ENCODE results near the gene CLEC2B.

The CLEC2B gene

DNA sequence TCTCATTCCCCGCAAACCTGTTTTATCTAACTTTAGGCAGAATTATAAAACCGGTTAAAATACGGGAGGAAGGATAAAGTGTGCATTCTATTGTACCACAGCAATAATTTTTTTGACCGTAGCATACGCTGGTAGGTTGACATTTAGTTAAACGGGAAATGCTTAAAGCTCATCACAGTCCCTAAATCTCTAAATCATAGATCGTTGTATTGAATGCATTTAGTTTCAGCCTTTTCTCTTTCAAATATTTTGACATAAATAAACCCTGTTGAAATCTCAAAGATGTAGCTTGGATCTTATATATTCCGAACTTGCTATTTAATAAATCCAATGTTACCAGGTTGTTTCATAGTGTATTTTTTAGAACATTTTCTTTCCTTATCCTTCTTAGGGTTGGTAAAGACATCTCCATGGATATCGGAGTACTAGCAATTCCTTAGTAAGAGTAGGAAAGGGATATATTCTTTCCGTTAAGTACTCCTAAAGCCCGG is 798 bp downstream of the CLEC2B start:
- DNase-seq = no peak

GRCh38 chr12:9867531-9867930 is 1.6 kb downstream of the CLEC2B start:
- no peak for DNase-seq

DNA sequence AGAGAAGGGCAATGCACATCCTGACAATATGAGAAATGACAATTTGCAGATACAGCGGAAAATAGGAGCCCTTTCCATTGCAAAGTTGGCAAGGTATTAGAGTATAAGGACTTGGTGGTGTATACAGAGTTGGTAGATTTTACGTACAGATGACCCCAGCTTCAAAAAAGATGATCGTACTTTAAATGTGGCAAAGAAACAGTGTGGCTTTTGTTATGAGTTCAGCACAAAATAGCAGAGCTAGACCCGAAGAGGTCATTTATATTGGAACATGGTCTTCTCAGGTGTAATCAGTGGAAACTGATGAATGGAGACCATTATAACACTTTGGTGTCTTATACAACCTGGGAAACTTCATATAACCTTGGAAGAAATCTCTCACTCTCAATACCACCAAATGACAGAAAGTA is 2.3 kb downstream of the CLEC2B start:
- DNase-seq = no peak

GRCh38 chr12:9864913-9865675 is 4.1 kb downstream of the CLEC2B start:
- DNase-seq = no peak

- DNase-seq = no peak
Measured at GRCh38 chr12:9858135-9858534, 11.0 kb downstream of the CLEC2B start.

- no peak for DNase-seq
Measured at GRCh38 chr12:9856894-9857293, 12.3 kb downstream of the CLEC2B start.

GRCh38 chr12:9856151-9856550 is 13.0 kb downstream of the CLEC2B start:
- DNase-seq = no peak

- no peak for DNase-seq
Measured at GRCh38 chr12:9851927-9852326, 17.2 kb downstream of the CLEC2B start.

DNA sequence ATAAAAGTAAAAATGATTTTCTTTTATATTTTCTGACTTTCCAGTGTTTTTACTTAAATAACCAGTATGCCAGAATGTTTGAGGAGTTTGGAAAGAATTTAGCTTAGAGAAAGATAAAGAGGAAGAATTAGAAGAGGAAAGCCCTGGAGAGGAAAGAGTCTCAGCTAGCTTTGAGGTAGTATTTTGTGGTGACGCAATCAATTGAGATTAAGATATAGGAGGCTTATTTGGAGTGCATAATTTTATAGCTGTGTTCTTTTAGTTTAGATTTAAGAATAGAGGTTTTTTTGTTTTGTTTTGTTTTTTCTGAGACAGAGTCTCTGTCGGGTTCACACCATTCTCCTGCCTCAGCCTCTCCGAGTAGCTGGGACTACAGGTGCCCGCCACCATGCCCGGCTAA is 18.1 kb downstream of the CLEC2B start:
- DNase-seq = no peak

DNA sequence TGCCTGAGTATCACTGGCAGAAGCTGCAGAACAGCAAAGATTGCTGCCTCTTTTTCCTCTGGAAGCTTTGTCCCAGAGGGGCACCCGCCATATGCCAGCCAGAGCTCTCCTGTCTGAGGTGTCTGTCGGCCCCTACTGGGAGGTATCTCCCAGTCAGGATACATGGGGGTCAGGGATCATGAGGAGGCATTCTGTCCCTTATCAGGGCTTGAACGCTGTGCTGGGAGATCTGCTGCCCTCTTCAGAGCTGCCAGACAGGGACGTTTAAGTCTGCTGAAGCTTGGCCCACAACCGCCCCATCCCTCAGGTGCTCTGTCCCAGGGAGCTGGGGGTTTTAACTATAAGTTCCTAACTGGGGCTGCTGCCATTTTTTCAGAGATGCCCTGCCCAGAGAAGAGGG is 20.3 kb downstream of the CLEC2B start:
- no peak for DNase-seq

DNA sequence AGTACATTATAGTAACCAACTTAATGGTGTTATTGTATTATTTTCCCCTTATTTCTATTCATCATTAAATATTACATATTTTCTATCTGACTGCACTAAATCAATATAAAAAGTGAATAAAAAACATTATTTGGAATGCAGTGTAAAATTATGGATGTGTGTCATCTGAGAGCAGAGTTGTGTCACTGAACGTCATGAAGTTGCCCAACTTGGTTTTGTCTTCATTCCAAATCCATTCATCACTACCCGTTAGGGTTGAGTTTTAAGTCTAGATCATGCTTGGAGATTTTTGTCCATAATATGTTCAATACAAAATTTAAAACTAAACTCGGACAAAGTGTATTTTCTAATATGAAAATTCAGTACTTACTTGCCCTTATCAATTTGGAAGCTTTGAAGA is 25.7 kb downstream of the CLEC2B start:
- DNase-seq = no peak

GRCh38 chr12:9831720-9832119 is 37.4 kb downstream of the CLEC2B start:
- DNase-seq = no peak

DNA sequence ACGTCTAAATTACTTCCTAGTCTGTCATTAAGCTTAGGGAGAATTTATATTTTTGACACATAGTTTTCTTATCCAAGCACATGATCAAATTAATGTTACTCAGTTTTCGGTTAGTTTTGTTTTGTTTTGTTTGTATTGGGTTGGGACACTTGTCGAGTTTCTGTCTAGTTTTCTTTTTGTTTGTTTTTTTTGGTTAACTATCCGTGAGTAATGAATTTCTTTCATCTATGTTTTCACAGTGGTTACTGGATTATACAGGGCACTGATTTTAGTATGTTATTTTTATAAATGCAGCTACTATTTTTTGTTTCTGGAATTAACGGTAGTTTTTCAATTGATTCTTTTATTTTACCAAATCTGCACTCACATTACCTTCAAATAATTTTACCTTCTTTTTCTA is 39.2 kb downstream of the CLEC2B start:
- DNase-seq = no peak

- DNase-seq = no peak
Measured at GRCh38 chr12:9829483-9829882, 39.7 kb downstream of the CLEC2B start.

DNA sequence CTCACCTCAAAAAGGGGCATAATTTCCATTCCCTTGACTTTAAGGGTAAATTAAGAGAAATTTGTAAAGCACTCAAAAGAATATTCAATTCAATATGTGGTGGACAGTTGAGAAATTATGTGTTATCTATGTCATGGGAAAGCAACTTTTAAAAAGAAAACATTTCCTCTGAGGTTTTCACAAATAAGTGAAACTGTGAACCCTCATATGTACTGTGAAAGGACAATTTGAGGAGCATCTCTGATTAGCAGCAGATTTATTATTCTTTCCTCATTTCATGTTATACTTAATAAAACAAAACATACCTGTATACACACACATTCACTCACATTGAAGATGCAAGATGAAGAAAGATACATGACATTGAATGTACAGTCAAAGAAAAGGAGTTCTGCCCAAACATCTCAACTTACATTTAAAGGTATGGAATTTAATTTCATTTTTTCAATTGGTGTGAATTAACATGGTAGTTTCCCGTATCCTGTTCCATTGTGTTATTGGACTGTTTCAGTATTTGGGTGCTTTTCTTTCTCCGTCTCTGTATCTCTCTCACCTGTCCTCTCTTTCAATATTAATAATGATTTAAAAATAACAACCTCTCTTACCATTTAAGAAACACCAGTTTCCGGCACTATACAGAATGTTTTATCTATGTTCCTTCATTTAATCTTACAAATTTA is 41.8 kb downstream of the CLEC2B start, which contains the start of gene KLRF1:
TSS of gene KLRF1 (plus strand) at position 273 of the 680 bp plus-strand sequence. CDS start at position 337, 64 bp downstream.
- no peak for DNase-seq

DNA sequence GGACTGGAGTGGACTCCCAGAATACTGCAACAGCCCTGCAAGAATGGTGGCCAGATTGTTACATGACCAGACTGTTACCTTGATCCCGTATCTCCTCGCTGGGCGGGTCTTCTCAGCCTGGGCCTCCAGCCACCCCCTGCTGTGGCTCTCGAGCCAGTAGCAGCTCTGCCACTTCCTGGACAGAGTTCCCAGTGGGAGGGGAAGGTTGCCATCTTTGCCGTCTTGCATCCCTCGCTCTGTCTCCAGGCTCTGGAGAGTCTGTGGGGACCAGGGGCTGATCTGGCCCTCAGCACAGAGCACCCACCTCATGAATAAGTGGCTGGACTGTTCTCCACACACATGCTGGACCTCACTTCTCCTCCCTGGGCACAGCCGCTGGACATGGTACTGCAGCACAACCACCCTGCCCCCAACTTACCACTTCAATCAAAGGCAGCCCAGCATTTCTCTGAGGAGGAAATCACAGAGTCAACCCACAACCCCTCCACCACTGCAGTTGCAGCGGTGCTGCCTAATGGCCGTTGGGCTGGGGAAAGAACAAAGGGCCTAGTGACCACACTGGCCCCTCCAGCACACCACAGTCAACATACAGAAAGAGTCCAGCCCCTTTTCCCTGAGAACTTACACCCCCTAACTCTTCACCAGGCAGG is 48.7 kb downstream of the CLEC2B start:
- no peak for DNase-seq

DNA sequence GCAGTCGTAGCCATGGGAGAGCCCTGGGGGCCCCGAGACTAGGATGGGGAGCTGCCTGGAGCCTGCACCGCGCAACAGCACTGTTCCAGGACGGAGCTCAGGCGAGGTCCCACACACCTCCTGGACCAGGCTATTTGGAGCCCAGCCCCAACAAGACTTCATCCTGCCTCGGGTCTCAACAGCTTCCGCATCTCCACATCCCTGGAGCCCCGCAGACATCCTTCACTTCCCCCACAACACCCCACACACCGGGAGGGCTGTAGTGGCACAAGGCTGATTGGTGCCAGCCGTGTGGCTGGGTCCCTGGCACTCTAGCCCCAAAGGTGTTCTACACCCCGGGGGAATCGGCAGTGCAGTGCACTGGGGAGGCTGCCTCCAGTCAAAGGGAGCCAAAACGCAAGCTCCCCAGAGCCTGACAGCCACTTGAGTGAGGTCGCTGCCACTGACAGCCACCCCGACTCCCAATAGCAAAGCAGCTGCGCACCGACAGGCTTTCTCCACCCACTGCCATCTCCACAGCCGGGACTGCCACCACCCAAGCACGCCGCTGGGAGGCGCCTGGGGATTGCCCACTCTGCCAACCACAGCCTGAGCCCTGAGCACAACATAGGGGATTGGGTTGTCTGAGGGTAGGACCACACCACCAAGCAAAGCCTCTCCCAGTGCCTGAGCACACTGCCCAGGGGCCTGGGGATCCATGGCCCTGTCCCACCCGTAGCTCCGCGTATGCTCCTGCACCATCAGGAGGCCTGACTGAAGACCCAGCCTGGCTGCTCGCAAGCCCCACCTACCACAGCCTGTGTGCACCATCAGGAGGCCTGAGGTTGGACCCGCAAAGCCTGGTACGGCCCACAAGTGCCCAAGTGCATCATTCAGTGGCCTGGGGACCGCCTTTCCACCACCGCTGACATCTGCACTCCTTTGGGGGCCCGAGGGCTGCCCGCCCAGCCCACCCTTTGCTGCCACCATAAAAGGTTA is 55.0 kb downstream of the CLEC2B start:
- peak; percentile 92 for DNase-seq

DNA sequence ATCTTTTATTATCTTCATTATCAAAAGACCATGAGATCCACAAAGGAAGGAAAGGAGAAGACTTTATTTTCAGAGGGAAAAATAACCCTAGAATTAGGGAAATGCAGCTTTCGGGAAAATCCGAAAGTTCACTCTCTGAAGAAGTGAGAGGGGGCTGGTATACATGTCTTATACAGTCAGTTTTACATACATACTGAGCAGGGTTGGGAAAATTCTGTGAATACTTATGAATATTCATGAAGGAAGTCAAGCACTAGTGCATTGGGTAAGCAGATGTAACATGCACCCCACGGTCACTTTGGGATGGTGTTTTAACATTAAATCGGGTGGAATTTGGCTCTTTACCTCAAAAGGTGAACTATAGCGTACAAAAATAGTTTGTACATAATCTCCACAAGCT is 57.5 kb downstream of the CLEC2B start:
- no peak for DNase-seq

DNA sequence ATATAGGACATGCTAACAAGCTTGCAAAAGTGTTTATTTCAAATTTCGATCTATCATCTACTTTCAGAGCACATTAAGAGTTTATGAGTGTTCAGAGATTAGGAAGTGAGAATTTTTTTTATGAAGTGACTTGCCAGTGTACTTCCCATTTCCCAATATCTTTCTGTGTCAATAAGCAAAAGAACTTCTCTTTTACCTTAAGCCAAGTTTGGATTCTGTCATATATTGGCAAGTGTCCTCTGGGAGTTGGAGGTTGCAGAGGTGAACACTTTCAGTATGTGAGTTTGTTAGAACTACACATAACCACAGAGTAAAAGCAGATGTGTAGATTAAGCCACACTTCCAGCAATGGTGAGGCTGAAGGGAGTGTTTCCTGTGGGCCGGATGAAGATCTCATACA is 58.5 kb downstream of the CLEC2B start:
- DNase-seq = no peak

DNA sequence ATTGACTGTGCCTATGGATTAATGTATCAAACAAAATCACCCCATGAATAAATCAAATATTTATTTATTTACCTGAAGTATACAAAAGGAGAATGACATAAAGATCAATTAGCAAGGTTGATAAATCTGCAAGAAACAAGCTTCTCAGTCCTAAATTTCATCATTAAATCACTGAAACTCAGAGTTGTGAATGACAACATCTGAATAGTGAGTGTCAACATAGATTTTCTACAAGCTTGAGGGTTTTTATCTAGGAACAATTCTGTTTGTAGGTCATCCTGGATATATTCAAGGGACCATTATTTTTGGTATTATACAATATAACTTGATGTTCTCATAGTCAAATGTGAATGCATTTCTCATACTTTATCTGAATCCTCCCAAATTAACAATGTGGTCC is 59.3 kb downstream of the CLEC2B start:
- DNase-seq = no peak

DNA sequence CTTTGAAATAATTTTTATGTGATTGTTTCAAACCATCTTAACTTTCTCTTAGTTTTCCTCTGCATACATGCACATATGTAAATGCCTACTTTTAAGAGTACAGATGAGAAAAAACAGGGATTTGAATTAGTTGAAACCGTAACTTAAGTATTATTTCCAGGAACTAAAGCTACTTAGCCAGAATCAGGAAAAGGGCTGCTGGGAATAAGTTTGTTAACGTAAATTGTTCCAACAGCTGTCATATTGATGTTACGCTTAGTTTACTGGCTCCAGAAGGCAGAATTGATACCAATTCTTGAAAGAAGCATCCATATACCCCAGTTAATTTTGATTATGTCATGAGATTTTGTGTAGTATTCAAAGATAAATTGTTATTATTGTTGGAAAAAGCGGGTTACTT is 59.8 kb downstream of the CLEC2B start:
- DNase-seq = no peak

DNA sequence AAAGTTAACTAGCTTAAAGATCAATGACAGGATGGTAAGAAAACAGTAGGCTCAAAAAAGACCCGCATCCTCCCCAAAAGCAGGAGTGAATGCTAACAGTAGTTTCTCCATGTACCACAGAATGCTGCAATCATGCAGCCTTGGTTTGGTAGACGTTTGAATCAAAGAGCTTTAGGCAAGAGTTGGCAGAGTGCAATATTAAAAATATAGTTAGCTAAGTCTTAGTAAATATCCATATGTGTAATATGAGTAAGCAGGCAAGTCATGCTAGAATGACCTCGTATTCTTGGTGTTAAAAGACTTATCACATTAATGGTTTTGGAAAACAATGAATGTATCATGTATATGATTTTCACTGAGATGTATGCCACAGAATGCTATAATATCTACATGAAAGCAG is 60.6 kb downstream of the CLEC2B start:
- no peak for DNase-seq

GRCh38 chr12:9806714-9807113 is 62.4 kb downstream of the CLEC2B start:
- DNase-seq = no peak
